OCI-LY3 (cell line): Measurements from ENCODE around the gene ZNF83.
"Not testable (repeated sequence)": the region's sequence is repeated elsewhere in the genome, so short reads cannot be mapped to it uniquely, and the experiment has no call there.

Source experiments
- EZH2phosphoT487 ChIP-seq: fragments of 200-600 bp; shearing (Covaris generic); IDR thresholded peaks from 2 replicates; pipeline ENCODE4 v1.6.1; 2018; ENCODE audit warnings: antibody characterized with exemption, mixed run types, low read depth
- TF ChIP-seq, protein P1 (sequence below): fragments of 200-600, 300-600 bp; sonication (generic); IDR thresholded peaks from 2 replicates; pipeline ENCODE4 v1.5.1; 2014; ENCODE audit warnings: antibody characterized with exemption, low read length, low read depth

DNA sequence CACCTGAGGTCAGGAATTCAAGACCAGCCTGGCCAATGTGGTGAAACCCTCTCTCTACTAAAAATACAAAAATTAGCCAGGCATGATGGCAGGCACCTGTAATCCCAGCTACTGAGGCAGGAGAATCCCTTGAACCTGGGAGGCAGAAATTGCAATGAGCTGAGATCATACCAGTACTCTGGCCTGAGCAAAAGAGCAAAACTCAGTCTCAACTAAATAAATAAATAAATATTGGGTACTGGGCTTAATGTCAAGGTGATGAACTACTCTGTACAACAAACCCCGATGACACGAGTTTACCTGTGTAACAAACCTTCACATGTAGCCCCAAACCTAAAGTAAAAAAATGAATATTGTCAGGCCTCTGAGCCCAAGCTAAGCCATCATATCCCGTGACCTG is 10.7 kb downstream of the ZNF83 start:
- not testable (repeated sequence) for TF ChIP-seq EZH2phosphoT487
- TF ChIP-seq, protein P1, sequence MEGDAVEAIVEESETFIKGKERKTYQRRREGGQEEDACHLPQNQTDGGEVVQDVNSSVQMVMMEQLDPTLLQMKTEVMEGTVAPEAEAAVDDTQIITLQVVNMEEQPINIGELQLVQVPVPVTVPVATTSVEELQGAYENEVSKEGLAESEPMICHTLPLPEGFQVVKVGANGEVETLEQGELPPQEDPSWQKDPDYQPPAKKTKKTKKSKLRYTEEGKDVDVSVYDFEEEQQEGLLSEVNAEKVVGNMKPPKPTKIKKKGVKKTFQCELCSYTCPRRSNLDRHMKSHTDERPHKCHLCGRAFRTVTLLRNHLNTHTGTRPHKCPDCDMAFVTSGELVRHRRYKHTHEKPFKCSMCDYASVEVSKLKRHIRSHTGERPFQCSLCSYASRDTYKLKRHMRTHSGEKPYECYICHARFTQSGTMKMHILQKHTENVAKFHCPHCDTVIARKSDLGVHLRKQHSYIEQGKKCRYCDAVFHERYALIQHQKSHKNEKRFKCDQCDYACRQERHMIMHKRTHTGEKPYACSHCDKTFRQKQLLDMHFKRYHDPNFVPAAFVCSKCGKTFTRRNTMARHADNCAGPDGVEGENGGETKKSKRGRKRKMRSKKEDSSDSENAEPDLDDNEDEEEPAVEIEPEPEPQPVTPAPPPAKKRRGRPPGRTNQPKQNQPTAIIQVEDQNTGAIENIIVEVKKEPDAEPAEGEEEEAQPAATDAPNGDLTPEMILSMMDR, result not testable (repeated sequence)
